ENCODE data around the gene FBN1. TPM values are rescaled to one million over a fixed set of nuclear protein-coding genes. Genes with fewer than 3 reads are reported as not detected.
A peak's percentile ranks its signal among the peaks of the same experiment; 100 is the strongest.

FBN1 gene
- total RNA-seq, 2 donors from 2014 or later = 258 to 300 TPM

DNA sequence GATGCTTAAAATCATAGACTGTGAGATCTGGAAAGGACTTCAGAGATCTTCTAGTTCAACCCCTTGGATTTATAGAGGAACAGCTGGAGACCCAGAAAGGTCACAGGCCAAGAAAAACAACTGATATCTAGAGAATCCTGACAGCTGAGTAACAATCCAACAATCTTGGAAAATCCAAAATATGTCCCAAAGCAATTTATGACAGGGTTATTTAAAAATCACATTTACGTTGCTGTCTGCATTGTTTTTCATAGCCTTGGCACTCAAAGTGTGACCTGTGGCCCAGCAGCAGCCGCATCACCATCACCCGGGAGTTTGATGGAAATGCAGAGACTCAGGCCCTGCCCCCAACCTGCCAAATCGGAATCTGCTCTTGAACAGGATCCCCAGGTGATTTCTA, 78.8 kb downstream of the FBN1 start:
- H3K27ac ChIP-seq = peak overlapping the region in 1 of 2 donors; percentile 14
- no peaks in the 10 kb centered on the region for H3K36me3 ChIP-seq
- no peak overlapping the region for H3K4me3 ChIP-seq
- H3K4me1 ChIP-seq (ENCODE audit: control insufficient read depth in 1 of 2, low read depth in 2 of 2) = peaks cover 20 to 22% of the 10 kb centered on the region in 2 donors
- no peaks in the 10 kb centered on the region for H3K9me3 ChIP-seq
- H3K27me3 ChIP-seq (replicated peaks; ENCODE audit: insufficient read depth) = no peaks in the 10 kb centered on the region
- no peak for DNase-seq (ENCODE audit: low spot score)
- TF ChIP-seq, protein P1, sequence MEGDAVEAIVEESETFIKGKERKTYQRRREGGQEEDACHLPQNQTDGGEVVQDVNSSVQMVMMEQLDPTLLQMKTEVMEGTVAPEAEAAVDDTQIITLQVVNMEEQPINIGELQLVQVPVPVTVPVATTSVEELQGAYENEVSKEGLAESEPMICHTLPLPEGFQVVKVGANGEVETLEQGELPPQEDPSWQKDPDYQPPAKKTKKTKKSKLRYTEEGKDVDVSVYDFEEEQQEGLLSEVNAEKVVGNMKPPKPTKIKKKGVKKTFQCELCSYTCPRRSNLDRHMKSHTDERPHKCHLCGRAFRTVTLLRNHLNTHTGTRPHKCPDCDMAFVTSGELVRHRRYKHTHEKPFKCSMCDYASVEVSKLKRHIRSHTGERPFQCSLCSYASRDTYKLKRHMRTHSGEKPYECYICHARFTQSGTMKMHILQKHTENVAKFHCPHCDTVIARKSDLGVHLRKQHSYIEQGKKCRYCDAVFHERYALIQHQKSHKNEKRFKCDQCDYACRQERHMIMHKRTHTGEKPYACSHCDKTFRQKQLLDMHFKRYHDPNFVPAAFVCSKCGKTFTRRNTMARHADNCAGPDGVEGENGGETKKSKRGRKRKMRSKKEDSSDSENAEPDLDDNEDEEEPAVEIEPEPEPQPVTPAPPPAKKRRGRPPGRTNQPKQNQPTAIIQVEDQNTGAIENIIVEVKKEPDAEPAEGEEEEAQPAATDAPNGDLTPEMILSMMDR (IDR thresholded peaks at IDR 0.05) = no peak
- no peak for ATAC-seq (ENCODE audit: insufficient number of reproducible peaks, low FRiP score, low read depth)

DNA sequence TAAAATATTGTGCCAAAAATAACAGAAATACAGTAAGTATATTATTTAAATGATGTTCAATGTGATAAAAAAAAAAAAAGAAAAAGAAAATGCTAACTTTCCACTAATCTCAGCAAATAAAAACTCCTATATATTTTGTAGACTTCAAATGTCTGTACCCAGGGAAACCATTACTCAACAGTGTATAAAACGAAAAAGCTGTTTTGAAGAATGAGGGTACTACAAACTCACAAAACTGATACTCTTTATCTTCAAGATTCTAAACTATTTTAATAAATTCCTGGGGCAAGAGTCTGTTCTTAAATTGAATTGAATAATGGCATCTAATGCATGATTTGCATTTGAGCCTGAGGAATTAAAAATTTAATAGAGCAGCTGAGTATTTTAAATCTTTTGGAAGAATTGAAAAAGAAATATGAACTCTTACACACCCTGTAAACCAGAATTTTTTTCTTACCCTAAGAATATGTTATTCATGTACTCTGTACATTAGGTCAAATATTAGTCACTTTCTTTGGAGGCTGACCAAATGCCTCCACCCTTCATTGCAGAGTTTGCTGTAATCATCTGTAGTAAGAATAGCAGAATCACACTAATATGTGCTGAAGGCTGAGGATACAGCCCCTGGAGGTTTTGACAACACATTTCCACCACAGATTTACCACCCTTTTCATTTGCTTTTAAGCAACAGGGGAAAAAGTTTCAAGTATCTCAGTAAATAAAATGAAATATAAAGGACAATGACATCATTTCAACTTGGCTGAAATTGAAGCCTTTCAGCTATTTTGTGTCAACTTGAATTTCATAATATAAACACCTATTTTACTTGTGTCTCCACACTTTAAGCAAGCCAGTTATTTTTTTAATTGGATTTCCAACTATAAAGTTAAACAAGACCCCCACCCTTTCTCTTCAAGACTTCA, 79.7 kb downstream of the FBN1 start:
- Histone ChIP-seq H3K36me3 (no peaks in the 10 kb centered on the region), H3K27me3 (replicated peaks; ENCODE audit: insufficient read depth) (no peaks in the 10 kb centered on the region), H3K27ac (peak overlapping the region in 1 of 2 donors; percentile 14), H3K4me1 (ENCODE audit: control insufficient read depth in 1 of 2, low read depth in 2 of 2) (peaks cover 20 to 25% of the 10 kb centered on the region in 2 donors), H3K4me3 (no peak overlapping the region), H3K9me3 (no peaks in the 10 kb centered on the region)
- TF ChIP-seq, protein P1 (IDR thresholded peaks at IDR 0.05) = no peak
- no peak for ATAC-seq (ENCODE audit: insufficient number of reproducible peaks, low FRiP score, low read depth)
- DNase-seq (ENCODE audit: low spot score) = no peak

DNA sequence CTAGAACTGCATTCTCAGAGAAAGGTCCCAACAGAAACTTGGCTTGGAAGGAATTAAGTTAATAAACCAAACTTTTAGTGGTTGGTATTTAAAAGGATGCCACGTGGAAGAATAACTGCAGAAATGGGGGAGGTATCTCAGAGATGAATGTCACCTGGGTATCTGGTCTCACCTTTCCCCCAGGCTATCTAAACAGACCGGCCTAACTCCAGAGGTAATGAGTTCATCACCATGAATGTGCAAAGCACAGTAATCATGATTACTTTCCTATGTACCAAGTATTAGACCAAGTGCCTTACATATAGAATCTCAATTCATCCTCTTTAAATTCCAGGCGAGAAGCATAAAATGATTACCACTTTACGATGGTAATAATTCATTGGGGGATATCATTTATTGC, 80.8 kb downstream of the FBN1 start:
- no peak overlapping the region for H3K4me3 ChIP-seq
- H3K36me3 ChIP-seq = no peaks in the 10 kb centered on the region
- DNase-seq (ENCODE audit: low spot score) (no peak), ATAC-seq (ENCODE audit: insufficient number of reproducible peaks, low FRiP score, low read depth) (no peak)
- TF ChIP-seq, protein P1 (IDR thresholded peaks at IDR 0.05) = no peak
- no peak overlapping the region for H3K27ac ChIP-seq
- peaks cover 25 to 36% of the 10 kb centered on the region in 2 donors for H3K4me1 ChIP-seq (ENCODE audit: control insufficient read depth in 1 of 2, low read depth in 2 of 2)
- H3K9me3 ChIP-seq = no peaks in the 10 kb centered on the region
- no peaks in the 10 kb centered on the region for H3K27me3 ChIP-seq (replicated peaks; ENCODE audit: insufficient read depth)

DNA sequence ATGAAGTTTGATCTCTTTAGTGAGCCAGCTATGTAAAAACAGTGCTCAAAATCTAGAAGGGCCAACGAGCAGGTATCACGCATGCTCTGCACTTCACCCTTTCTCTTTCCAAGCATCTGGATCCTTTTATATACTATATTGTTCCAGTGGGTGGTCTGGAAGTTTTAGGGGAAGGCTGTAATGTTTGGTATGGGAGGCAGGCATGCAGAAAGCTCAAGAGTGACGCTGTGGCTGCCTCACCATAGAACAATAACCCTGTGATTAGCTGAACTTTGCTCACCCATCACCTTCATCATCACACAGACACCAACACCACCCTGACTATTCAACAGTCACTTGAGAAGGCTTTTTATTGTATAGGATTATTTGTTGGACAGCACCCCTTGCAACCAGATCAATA, 81.6 kb downstream of the FBN1 start:
- no peak for ATAC-seq (ENCODE audit: insufficient number of reproducible peaks, low FRiP score, low read depth)
- Histone ChIP-seq H3K27ac (no peak overlapping the region), H3K36me3 (no peaks in the 10 kb centered on the region), H3K27me3 (replicated peaks; ENCODE audit: insufficient read depth) (no peaks in the 10 kb centered on the region), H3K9me3 (no peaks in the 10 kb centered on the region), H3K4me1 (ENCODE audit: control insufficient read depth in 1 of 2, low read depth in 2 of 2) (peaks cover 30 to 44% of the 10 kb centered on the region in 2 donors), H3K4me3 (no peak overlapping the region)
- DNase-seq (ENCODE audit: low spot score) = no peak
- TF ChIP-seq, protein P1 (IDR thresholded peaks at IDR 0.05) = no peak

DNA sequence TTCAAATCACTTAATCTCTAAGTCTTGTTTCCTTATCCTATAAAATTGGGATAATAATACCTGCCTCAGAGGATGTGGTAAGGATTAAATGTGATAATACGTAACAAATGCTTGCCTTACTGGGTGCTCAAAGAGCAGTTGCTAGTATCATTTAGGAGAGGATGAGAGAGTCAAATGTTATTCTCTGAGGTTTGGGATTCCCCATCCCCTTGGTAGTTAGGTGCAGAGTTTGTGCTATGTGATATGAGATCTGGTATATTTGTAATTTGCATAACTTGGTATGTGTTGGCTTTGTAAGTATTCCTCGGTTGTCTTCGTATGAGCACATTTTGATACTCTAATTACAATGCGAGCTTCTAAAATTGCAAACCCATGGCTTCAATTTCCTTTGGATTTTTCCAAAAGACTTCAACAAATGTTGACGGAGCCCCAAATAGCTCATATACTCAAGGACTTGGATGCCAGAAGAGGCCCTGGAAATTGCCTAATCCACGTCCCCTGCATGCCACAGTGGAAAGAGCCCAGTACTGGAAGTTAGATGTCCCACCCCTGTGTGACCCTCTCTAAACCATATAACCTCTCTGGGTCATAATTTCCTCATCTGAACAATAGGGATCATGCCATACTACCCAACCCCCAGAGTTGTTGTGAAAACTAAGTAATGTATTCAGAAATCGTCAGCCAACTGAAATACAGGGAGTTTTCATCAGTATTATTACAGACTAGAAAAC, 85.0 kb downstream of the FBN1 start:
- H3K27ac ChIP-seq = peak overlapping the region; percentile 67 to 74
- no peaks in the 10 kb centered on the region for H3K9me3 ChIP-seq
- ATAC-seq (ENCODE audit: insufficient number of reproducible peaks, low FRiP score, low read depth) (peak; percentile 65), DNase-seq (ENCODE audit: low spot score) (no peak)
- peaks cover 40 to 58% of the 10 kb centered on the region in 2 donors for H3K4me1 ChIP-seq (ENCODE audit: control insufficient read depth in 1 of 2, low read depth in 2 of 2)
- H3K27me3 ChIP-seq (replicated peaks; ENCODE audit: insufficient read depth) = no peaks in the 10 kb centered on the region
- no peak overlapping the region for H3K4me3 ChIP-seq
- TF ChIP-seq, protein P1 (IDR thresholded peaks at IDR 0.05) = no peak
- no peaks in the 10 kb centered on the region for H3K36me3 ChIP-seq
